ENCODE measurements around the gene UBE2N.
"Not testable (repeated sequence)": the region's sequence is repeated elsewhere in the genome, so short reads cannot be mapped to it uniquely, and the experiment has no call there.

UBE2N gene

GRCh38 chr12:93434256-93434865 lies 7.4 kb downstream of the UBE2N start:
- no peak overlapping the region; the same call in 1 of the 2 replicates for H3K4me3 ChIP-seq (replicated peaks; ENCODE audit: insufficient read depth, low read length)
- H3K27ac ChIP-seq (replicated peaks) = no peak overlapping the region
- TF ChIP-seq GABPA (IDR thresholded peaks at IDR 0.05; ENCODE audit: low read depth) (no peak), SPI1 (IDR thresholded peaks at IDR 0.05; ENCODE audit: borderline replicate concordance, low read depth) (no peak), POLR2AphosphoS5 (IDR thresholded peaks at IDR 0.05; ENCODE audit: low read depth) (no peak), CTCF (IDR thresholded peaks at IDR 0.05; ENCODE audit: insufficient read depth, low read length) (no peak), REST (IDR thresholded peaks at IDR 0.05; ENCODE audit: insufficient replicate concordance, low read depth) (no peak)
- no peaks in the 10 kb centered on the region for H3K27me3 ChIP-seq (ENCODE audit: insufficient read depth, poor library complexity, severe bottlenecking)
- no peak for DNase-seq (ENCODE audit: low read depth in 1 of 2, low spot score in 1 of 2)

- H3K27ac ChIP-seq (replicated peaks); DNase-seq (ENCODE audit: low read depth in 1 of 2, low spot score in 1 of 2); H3K27me3 ChIP-seq (ENCODE audit: insufficient read depth, poor library complexity, severe bottlenecking); H3K4me3 ChIP-seq (replicated peaks; ENCODE audit: insufficient read depth, low read length): not testable (repeated sequence)
Observed at GRCh38 chr12:93432031-93432430, 9.7 kb downstream of the UBE2N start.

- H3K4me3 ChIP-seq (replicated peaks; ENCODE audit: insufficient read depth, low read length) = no peak overlapping the region
- no peaks in the 10 kb centered on the region for H3K27me3 ChIP-seq (ENCODE audit: insufficient read depth, poor library complexity, severe bottlenecking)
- TF ChIP-seq CTCF (IDR thresholded peaks at IDR 0.05; ENCODE audit: insufficient read depth, low read length) (no peak), SPI1 (IDR thresholded peaks at IDR 0.05; ENCODE audit: borderline replicate concordance, low read depth) (no peak), POLR2AphosphoS5 (IDR thresholded peaks at IDR 0.05; ENCODE audit: low read depth) (no peak), REST (IDR thresholded peaks at IDR 0.05; ENCODE audit: insufficient replicate concordance, low read depth) (no peak), GABPA (IDR thresholded peaks at IDR 0.05; ENCODE audit: low read depth) (no peak)
- no peak for DNase-seq (ENCODE audit: low read depth in 1 of 2, low spot score in 1 of 2)
- no peak overlapping the region for H3K27ac ChIP-seq (replicated peaks)
Observed at GRCh38 chr12:93430280-93430679, 11.5 kb downstream of the UBE2N start.

- TF ChIP-seq SPI1 (IDR thresholded peaks at IDR 0.05; ENCODE audit: borderline replicate concordance, low read depth) (no peak), GABPA (IDR thresholded peaks at IDR 0.05; ENCODE audit: low read depth) (no peak), CTCF (IDR thresholded peaks at IDR 0.05; ENCODE audit: insufficient read depth, low read length) (no peak), POLR2AphosphoS5 (IDR thresholded peaks at IDR 0.05; ENCODE audit: low read depth) (no peak), REST (IDR thresholded peaks at IDR 0.05; ENCODE audit: insufficient replicate concordance, low read depth) (no peak)
- Histone ChIP-seq H3K27me3 (ENCODE audit: insufficient read depth, poor library complexity, severe bottlenecking) (no peaks in the 10 kb centered on the region), H3K27ac (replicated peaks) (no peak overlapping the region), H3K4me3 (replicated peaks; ENCODE audit: insufficient read depth, low read length) (no peak overlapping the region)
- no peak for DNase-seq (ENCODE audit: low read depth in 1 of 2, low spot score in 1 of 2)
Observed at GRCh38 chr12:93429852-93430251, 11.9 kb downstream of the UBE2N start.
